Measurements from ENCODE around the gene MST1. TPM values are rescaled to one million over a fixed set of nuclear protein-coding genes. Genes with fewer than 3 reads are reported as not detected.

MST1 gene
- total RNA-seq, 2 experiments from 2014 or later, result 12.5 to 24.2 TPM

GRCh38 chr3:49649576-49649975 is 39.7 kb downstream of the MST1 start:
- TF ChIP-seq CTCF (conservative IDR thresholded peaks at IDR 0.05; ENCODE audit: low read length), result no peak
- no TSS peak for BruUV-seq (replicated peaks)
- Histone ChIP-seq H4K20me1 (ENCODE audit: insufficient read depth, low read length) (no peaks in the 10 kb centered on the region), H3K9me3 (ENCODE audit: low read length) (no peaks in the 10 kb centered on the region), H2AFZ (ENCODE audit: low read length) (no peak overlapping the region), H3K4me1 (ENCODE audit: insufficient read depth, low read length, poor library complexity, severe bottlenecking) (no peaks in the 10 kb centered on the region), H3K4me3 (ENCODE audit: low read depth, low read length, poor library complexity, severe bottlenecking) (no peak overlapping the region), H3K27ac (ENCODE audit: low read depth, low read length, poor library complexity, severe bottlenecking) (no peak overlapping the region), H3K79me2 (ENCODE audit: insufficient read depth, low read depth, low read length) (no peaks in the 10 kb centered on the region), H3K4me2 (ENCODE audit: low read length) (no peak overlapping the region), H3K9me2 (ENCODE audit: insufficient read depth, low read length) (no peaks in the 10 kb centered on the region), H3K36me3 (ENCODE audit: insufficient read depth, low read length) (no peaks in the 10 kb centered on the region)
- intact Hi-C loops (cut with micrococcal nuclease; ENCODE audit: unreplicated experiment), result no loop called here
- POLR2A ChIA-PET, result no interaction called here
- CTCF ChIA-PET (ENCODE audit: unreplicated experiment), result no interaction called here
- no peak for DNase-seq (ENCODE audit: low spot score)

- H3K4me3 ChIP-seq (ENCODE audit: low read depth, low read length, poor library complexity, severe bottlenecking), result no peak overlapping the region
- no peak overlapping the region for H3K27ac ChIP-seq (ENCODE audit: low read depth, low read length, poor library complexity, severe bottlenecking)
- H3K9me3 ChIP-seq (ENCODE audit: low read length), result no peaks in the 10 kb centered on the region
- no peak for TF ChIP-seq CTCF (conservative IDR thresholded peaks at IDR 0.05; ENCODE audit: low read length)
- no peaks in the 10 kb centered on the region for H3K4me1 ChIP-seq (ENCODE audit: insufficient read depth, low read length, poor library complexity, severe bottlenecking)
- H2AFZ ChIP-seq (ENCODE audit: low read length), result no peak overlapping the region
- BruUV-seq (replicated peaks), result no TSS peak
- ChIA-PET POLR2A (interaction anchor here (0.6 kb wide), 2 partner anchors 107 to 306 kb away, joined by 4 read pairs; no protein-coding TSS in a partner anchor), CTCF (ENCODE audit: unreplicated experiment) (no interaction called here)
- intact Hi-C loops (cut with micrococcal nuclease; ENCODE audit: unreplicated experiment), result no loop called here
- no peaks in the 10 kb centered on the region for H4K20me1 ChIP-seq (ENCODE audit: insufficient read depth, low read length)
- H3K9me2 ChIP-seq (ENCODE audit: insufficient read depth, low read length), result no peaks in the 10 kb centered on the region
- H3K36me3 ChIP-seq (ENCODE audit: insufficient read depth, low read length), result no peaks in the 10 kb centered on the region
- no peak overlapping the region for H3K4me2 ChIP-seq (ENCODE audit: low read length)
- no peaks in the 10 kb centered on the region for H3K79me2 ChIP-seq (ENCODE audit: insufficient read depth, low read depth, low read length)
- DNase-seq (ENCODE audit: low spot score), result no peak
These were observed 40.8 kb downstream of the MST1 start for GRCh38 chr3:49648354-49649019.

GRCh38 chr3:49647741-49648140 is 41.5 kb downstream of the MST1 start:
- no peak for DNase-seq (ENCODE audit: low spot score)
- Histone ChIP-seq H3K27ac (ENCODE audit: low read depth, low read length, poor library complexity, severe bottlenecking) (no peak overlapping the region), H3K36me3 (ENCODE audit: insufficient read depth, low read length) (no peaks in the 10 kb centered on the region), H3K4me1 (ENCODE audit: insufficient read depth, low read length, poor library complexity, severe bottlenecking) (no peaks in the 10 kb centered on the region), H3K79me2 (ENCODE audit: insufficient read depth, low read depth, low read length) (no peaks in the 10 kb centered on the region), H3K4me2 (ENCODE audit: low read length) (no peak overlapping the region), H4K20me1 (ENCODE audit: insufficient read depth, low read length) (no peaks in the 10 kb centered on the region), H3K4me3 (ENCODE audit: low read depth, low read length, poor library complexity, severe bottlenecking) (no peak overlapping the region), H2AFZ (ENCODE audit: low read length) (no peak overlapping the region), H3K9me2 (ENCODE audit: insufficient read depth, low read length) (no peaks in the 10 kb centered on the region), H3K9me3 (ENCODE audit: low read length) (no peaks in the 10 kb centered on the region)
- TF ChIP-seq CTCF (conservative IDR thresholded peaks at IDR 0.05; ENCODE audit: low read length) (no peak), EZH2phosphoT487 (IDR thresholded peaks at IDR 0.05; ENCODE audit: borderline replicate concordance, low read depth, low read length) (no peak)
- intact Hi-C loops (cut with micrococcal nuclease; ENCODE audit: unreplicated experiment), result no loop called here
- BruUV-seq (replicated peaks), result no TSS peak
- ChIA-PET CTCF (ENCODE audit: unreplicated experiment) (no interaction called here), POLR2A (interaction anchor here (0.6 kb wide), 1 partner anchor 106 kb away, joined by 4 read pairs; no protein-coding TSS in a partner anchor)

Measured in OCI-LY7 (cell line).